ENCODE measurements around the gene MRPS7. TPM values are rescaled to one million over a fixed set of nuclear protein-coding genes. Genes with fewer than 3 reads are reported as not detected.

MRPS7 gene
- 10 to 100 TPM; 51.4 to 63.8 TPM for total RNA-seq

DNA sequence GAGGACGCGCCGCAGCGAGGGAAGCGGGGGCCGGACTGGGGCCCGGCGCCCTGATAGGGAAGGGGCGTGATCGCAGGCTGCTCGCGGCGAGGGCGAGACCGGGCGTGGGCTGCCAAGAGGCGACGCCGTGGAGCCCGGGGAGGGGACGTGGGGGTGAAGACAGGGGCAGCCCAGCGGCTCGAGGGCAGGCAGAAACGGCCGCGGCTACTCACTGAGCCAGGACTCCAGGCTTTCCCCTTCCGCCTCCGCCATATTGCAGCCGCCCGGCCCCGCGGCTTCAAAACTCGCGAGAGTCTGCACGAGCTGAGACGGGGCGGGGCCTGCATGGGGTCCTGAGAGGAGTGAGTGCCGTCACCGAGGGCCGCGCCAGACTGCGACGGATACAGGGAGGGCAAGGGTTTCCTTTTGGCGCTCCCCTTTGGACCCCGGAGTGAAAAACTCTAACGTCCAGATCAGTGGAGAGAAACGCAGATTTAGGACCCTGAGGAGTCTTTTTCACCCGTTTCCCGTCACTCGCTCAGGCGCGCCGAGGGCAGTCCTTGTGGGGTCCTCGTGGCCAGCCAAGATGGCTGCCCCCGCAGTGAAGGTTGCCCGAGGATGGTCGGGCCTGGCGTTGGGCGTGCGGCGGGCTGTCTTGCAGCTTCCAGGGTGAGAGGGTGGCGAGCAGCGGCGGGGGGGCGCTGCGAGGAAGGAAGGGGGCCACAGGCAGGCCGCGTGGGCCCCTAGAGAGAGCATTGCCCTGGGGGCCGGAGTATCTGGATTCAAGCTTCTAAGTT is at the start of gene MRPS7, which contains the start of gene GGA3:
TSS of gene MRPS7 (plus strand) at position 544 of the 776 bp plus-strand sequence. CDS start at position 566, 22 bp downstream.
TSS of gene GGA3 (minus strand) at position 271 of the 776 bp plus-strand sequence. CDS start at position 252, 19 bp downstream.
- ATAC-seq (peak; percentile 91), DNase-seq (peak; percentile 98)
- H3K4me3 Mint-ChIP-seq: peak within 1 kb of the TSS; percentile 88
- ChIA-PET POLR2A (interaction anchor here (0.5 to 4.5 kb wide), 17 partner anchors 10 to 255 kb away, joined by 3 to 73 read pairs (median 6); partner anchors contain the start of genes GRB2, MIF4GD, SLC25A19 and SUMO2), CTCF (interaction anchor here (0.6 to 5.5 kb wide), 17 partner anchors 9 to 151 kb away, joined by 3 to 78 read pairs (median 4); partner anchors contain the start of genes GRB2, MIF4GD, NUP85 and SLC25A19)
- intact Hi-C loops (cut with DNase I, micrococcal nuclease): loop anchor here (1.0 to 10.0 kb wide), 18 partner anchors 9 to 593 kb away; partner anchors contain the start of genes SLC25A19 (in 2 of the 2), TSEN54 (in 2 of the 2), CASKIN2 (in 1 of the 2) and GRB2 (in 1 of the 2)
- peak within 1 kb of the TSS; percentile 96 for H3K27ac Mint-ChIP-seq
- H3K27me3 Mint-ChIP-seq: no peaks in the 10 kb centered on the region
- H3K9me3 Mint-ChIP-seq (ENCODE audit: low read depth): no peaks in the 10 kb centered on the region
- peaks cover 48% of the 10 kb centered on the region for H3K4me1 Mint-ChIP-seq
- H3K36me3 Mint-ChIP-seq (ENCODE audit: low read depth): peaks cover 41% of the 10 kb centered on the region

DNA sequence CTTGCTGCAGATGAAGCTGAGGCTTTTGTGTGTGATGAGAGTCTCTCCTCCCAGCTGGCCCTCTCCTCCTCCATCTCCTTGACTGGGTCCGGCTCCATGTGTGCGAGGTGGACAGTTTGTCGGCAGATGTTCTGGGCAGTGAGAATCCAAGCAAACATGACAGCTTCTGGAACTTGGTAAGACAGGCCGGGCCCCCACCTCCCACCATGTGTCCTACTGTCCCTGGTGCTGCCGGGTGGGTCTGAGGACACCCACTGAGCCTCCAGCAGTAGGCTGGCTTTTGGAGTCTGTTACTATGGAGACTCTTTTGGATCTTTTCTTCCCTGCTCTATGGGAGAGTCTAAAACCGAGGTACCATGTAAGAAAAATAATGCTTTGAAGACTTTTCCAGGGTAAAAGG is 43.5 kb upstream of the MRPS7 start:
- ATAC-seq (no peak), DNase-seq (no peak)
- Mint-ChIP-seq H3K4me1 (no peaks in the 10 kb centered on the region), H3K36me3 (ENCODE audit: low read depth) (peaks cover 54% of the 10 kb centered on the region), H3K27ac (no peak overlapping the region), H3K4me3 (no peak overlapping the region), H3K27me3 (no peaks in the 10 kb centered on the region), H3K9me3 (ENCODE audit: low read depth) (no peaks in the 10 kb centered on the region)
- CTCF ChIA-PET: interaction anchor here (0.6 to 1.5 kb wide), 4 partner anchors 18 to 194 kb away, joined by 3 to 4 read pairs (median 3); no protein-coding TSS in a partner anchor
- POLR2A ChIA-PET: interaction anchor here (0.5 to 1.4 kb wide), 4 partner anchors 9 to 22 kb away, joined by 3 to 4 read pairs (median 3); no protein-coding TSS in a partner anchor
- intact Hi-C loops (cut with DNase I, micrococcal nuclease): no loop called here

DNA sequence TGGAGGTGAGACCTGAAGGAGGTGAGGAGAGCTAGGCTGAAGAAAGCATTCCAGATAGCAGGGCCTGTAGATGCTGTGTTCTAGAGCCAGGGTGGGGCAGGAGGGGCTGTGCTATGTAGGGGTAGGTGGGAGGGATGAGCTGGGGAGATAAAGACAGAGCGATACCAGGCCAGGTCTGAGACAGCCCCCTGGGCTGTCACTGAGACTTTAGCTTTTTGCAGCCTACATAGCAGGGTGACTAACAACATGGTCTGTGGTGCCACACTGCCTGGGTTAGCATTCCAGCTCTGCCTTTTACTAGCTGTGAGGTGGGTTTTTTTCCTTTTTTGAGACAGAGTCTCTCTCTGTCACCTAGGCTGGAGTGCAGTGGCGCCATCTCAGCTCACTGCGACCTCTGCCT is 41.9 kb upstream of the MRPS7 start:
- intact Hi-C loops (cut with DNase I, micrococcal nuclease): no loop called here
- Mint-ChIP-seq H3K27me3 (no peaks in the 10 kb centered on the region), H3K36me3 (ENCODE audit: low read depth) (peaks cover 49% of the 10 kb centered on the region), H3K4me3 (no peak overlapping the region), H3K9me3 (ENCODE audit: low read depth) (no peaks in the 10 kb centered on the region), H3K27ac (no peak overlapping the region), H3K4me1 (no peaks in the 10 kb centered on the region)
- ATAC-seq (no peak), DNase-seq (no peak)
- ChIA-PET POLR2A (interaction anchor here (1.7 kb wide), 1 partner anchor 11 kb away, joined by 5 read pairs; no protein-coding TSS in a partner anchor), CTCF (interaction anchor here (0.6 to 1.3 kb wide), 5 partner anchors 20 to 469 kb away, joined by 3 to 4 read pairs (median 3); no protein-coding TSS in a partner anchor)

DNA sequence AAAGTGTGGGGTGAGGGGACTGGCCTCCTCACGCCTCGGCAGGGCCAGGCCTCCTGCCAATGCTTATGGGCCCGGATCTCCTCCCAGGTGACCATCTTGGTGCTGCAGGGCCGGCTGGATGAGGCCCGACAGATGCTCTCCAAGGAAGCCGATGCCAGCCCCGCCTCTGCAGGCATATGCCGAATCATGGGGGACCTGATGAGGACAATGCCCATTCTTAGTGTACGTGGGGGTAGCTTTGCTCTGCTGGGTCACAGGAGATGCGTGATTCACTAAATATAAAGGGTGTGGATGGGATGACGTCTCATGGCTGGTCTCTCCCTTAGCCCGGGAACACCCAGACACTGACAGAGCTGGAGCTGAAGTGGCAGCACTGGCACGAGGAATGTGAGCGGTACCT is 36.7 kb upstream of the MRPS7 start:
- ATAC-seq (no peak), DNase-seq (no peak)
- intact Hi-C loops (cut with DNase I, micrococcal nuclease): no loop called here
- ChIA-PET CTCF (interaction anchor here (0.6 to 2.4 kb wide), 3 partner anchors 15 to 165 kb away, joined by 3 to 5 read pairs (median 3); no protein-coding TSS in a partner anchor), POLR2A (no interaction called here)
- H3K9me3 Mint-ChIP-seq (ENCODE audit: low read depth): no peaks in the 10 kb centered on the region
- H3K4me3 Mint-ChIP-seq: no peak overlapping the region
- no peaks in the 10 kb centered on the region for H3K27me3 Mint-ChIP-seq
- peaks cover 40% of the 10 kb centered on the region for H3K36me3 Mint-ChIP-seq (ENCODE audit: low read depth)
- H3K4me1 Mint-ChIP-seq: no peaks in the 10 kb centered on the region
- no peak overlapping the region for H3K27ac Mint-ChIP-seq

GRCh38 chr17:75227729-75228128 is 34.0 kb upstream of the MRPS7 start:
- Mint-ChIP-seq H3K9me3 (ENCODE audit: low read depth) (no peaks in the 10 kb centered on the region), H3K4me1 (no peaks in the 10 kb centered on the region), H3K36me3 (ENCODE audit: low read depth) (peaks cover 53% of the 10 kb centered on the region), H3K4me3 (no peak overlapping the region), H3K27ac (no peak overlapping the region), H3K27me3 (no peaks in the 10 kb centered on the region)
- intact Hi-C loops (cut with DNase I, micrococcal nuclease): no loop called here
- DNase-seq (no peak), ATAC-seq (no peak)
- ChIA-PET CTCF (interaction anchor here (0.8 to 2.5 kb wide), 3 partner anchors 10 to 13 kb away, joined by 3 to 9 read pairs (median 3); no protein-coding TSS in a partner anchor), POLR2A (interaction anchor here (0.6 kb wide), 1 partner anchor 116 kb away, joined by 7 read pairs; no protein-coding TSS in a partner anchor)

- DNase-seq (no peak), ATAC-seq (no peak)
- Mint-ChIP-seq H3K36me3 (ENCODE audit: low read depth) (peaks cover 55% of the 10 kb centered on the region), H3K27ac (no peak overlapping the region), H3K4me3 (no peak overlapping the region), H3K4me1 (no peaks in the 10 kb centered on the region), H3K9me3 (ENCODE audit: low read depth) (no peaks in the 10 kb centered on the region), H3K27me3 (no peaks in the 10 kb centered on the region)
- POLR2A ChIA-PET: interaction anchor here (0.6 to 0.8 kb wide), 2 partner anchors 22 to 173 kb away, joined by 3 to 5 read pairs; no protein-coding TSS in a partner anchor
- CTCF ChIA-PET: interaction anchor here (1.6 to 2.5 kb wide), 2 partner anchors 10 to 12 kb away, joined by 8 to 9 read pairs; no protein-coding TSS in a partner anchor
- intact Hi-C loops (cut with DNase I, micrococcal nuclease): no loop called here
These were observed 33.4 kb upstream of the MRPS7 start for GRCh38 chr17:75228305-75228704.

- Mint-ChIP-seq H3K4me1 (no peaks in the 10 kb centered on the region), H3K4me3 (no peak overlapping the region), H3K27ac (no peak overlapping the region), H3K27me3 (no peaks in the 10 kb centered on the region), H3K36me3 (ENCODE audit: low read depth) (peaks cover 54% of the 10 kb centered on the region), H3K9me3 (ENCODE audit: low read depth) (no peaks in the 10 kb centered on the region)
- no peak for ATAC-seq
- intact Hi-C loops (cut with DNase I, micrococcal nuclease): no loop called here
- DNase-seq: no peak
- POLR2A ChIA-PET: interaction anchor here (0.6 to 0.8 kb wide), 2 partner anchors 21 to 172 kb away, joined by 3 to 5 read pairs; no protein-coding TSS in a partner anchor
- CTCF ChIA-PET: interaction anchor here (0.7 to 2.5 kb wide), 3 partner anchors 9 to 18 kb away, joined by 3 to 9 read pairs (median 8); no protein-coding TSS in a partner anchor
These were observed 32.8 kb upstream of the MRPS7 start for GRCh38 chr17:75228847-75229246.

DNA sequence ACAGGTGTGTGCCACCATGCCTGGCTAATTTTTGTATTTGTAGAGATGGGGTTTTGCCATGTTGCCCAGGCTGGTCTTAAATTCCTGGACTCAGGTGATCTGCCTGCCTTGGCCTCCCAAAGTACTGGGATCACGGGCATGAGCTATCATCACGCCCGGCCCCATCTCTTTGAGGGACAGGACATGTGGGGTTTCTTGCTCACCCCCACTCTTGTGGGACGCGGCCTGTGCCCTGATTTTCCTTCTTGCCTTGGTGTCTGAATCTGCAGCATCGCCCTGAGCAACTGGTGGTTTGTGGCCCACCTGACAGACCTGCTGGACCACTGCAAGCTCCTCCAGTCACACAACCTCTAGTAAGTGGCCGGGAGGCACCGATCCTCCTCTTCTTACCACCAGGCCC is 30.6 kb upstream of the MRPS7 start:
- ATAC-seq (no peak), DNase-seq (no peak)
- Mint-ChIP-seq H3K27me3 (no peaks in the 10 kb centered on the region), H3K9me3 (ENCODE audit: low read depth) (no peaks in the 10 kb centered on the region), H3K36me3 (ENCODE audit: low read depth) (peaks cover 49% of the 10 kb centered on the region), H3K4me3 (no peak overlapping the region), H3K27ac (no peak overlapping the region), H3K4me1 (no peaks in the 10 kb centered on the region)
- intact Hi-C loops (cut with DNase I, micrococcal nuclease): no loop called here
- CTCF ChIA-PET: interaction anchor here (0.5 to 2.7 kb wide), 5 partner anchors 9 to 269 kb away, joined by 3 to 7 read pairs (median 4); no protein-coding TSS in a partner anchor
- POLR2A ChIA-PET: interaction anchor here (1.9 kb wide), 1 partner anchor 11 kb away, joined by 5 read pairs; no protein-coding TSS in a partner anchor

- intact Hi-C loops (cut with DNase I, micrococcal nuclease): no loop called here
- ATAC-seq (no peak), DNase-seq (no peak)
- Mint-ChIP-seq H3K27me3 (no peaks in the 10 kb centered on the region), H3K36me3 (ENCODE audit: low read depth) (peaks cover 53% of the 10 kb centered on the region), H3K4me3 (no peak overlapping the region), H3K27ac (no peak overlapping the region), H3K4me1 (no peaks in the 10 kb centered on the region), H3K9me3 (ENCODE audit: low read depth) (no peaks in the 10 kb centered on the region)
- CTCF ChIA-PET: interaction anchor here (0.5 to 2.7 kb wide), 6 partner anchors 8 to 259 kb away, joined by 3 to 7 read pairs (median 4); partner anchors contain the start of gene HID1
- POLR2A ChIA-PET: interaction anchor here (0.5 to 1.9 kb wide), 3 partner anchors 12 to 44 kb away, joined by 3 to 5 read pairs (median 5); no protein-coding TSS in a partner anchor
These were observed 29.8 kb upstream of the MRPS7 start for GRCh38 chr17:75231741-75232464.

DNA sequence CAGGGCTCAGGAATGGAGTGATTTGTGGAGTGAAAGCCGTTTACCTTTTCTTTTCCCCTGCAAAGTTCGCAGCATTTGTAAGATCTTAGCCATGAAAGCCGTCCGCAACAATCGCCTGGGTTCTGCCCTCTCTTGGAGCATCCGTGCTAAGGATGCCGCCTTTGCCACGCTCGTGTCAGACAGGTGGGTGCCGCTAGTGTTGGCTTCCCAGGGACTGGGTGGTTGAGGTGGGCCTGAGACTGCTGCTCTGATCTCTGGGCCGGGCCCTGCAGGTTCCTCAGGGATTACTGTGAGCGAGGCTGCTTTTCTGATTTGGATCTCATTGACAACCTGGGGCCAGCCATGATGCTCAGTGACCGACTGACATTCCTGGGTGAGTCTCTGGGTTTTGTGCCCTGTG is 28.9 kb upstream of the MRPS7 start:
- Mint-ChIP-seq H3K27ac (no peak overlapping the region), H3K9me3 (ENCODE audit: low read depth) (no peaks in the 10 kb centered on the region), H3K36me3 (ENCODE audit: low read depth) (peaks cover 55% of the 10 kb centered on the region), H3K4me3 (no peak overlapping the region), H3K4me1 (no peaks in the 10 kb centered on the region), H3K27me3 (no peaks in the 10 kb centered on the region)
- ChIA-PET CTCF (interaction anchor here (0.5 to 2.7 kb wide), 4 partner anchors 9 to 260 kb away, joined by 3 to 7 read pairs (median 4); partner anchors contain the start of gene HID1), POLR2A (no interaction called here)
- DNase-seq (no peak), ATAC-seq (no peak)
- intact Hi-C loops (cut with DNase I, micrococcal nuclease): no loop called here

Measured in activated CD4-positive, alpha-beta T cell treated with anti-CD3 and anti-CD28 coated beads for 36 hours (primary cell).